CD4-positive, alpha-beta T cell (primary cell): Measurements from ENCODE around the gene ARHGAP6. TPM values are rescaled to one million over a fixed set of nuclear protein-coding genes. Genes with fewer than 3 reads are reported as not detected.

Experiments
- ATAC-seq: fragments of 200-7000 bp; cut with Tn5 transposase; one replicate; pipeline ENCODE4 v1.10.0; 2022; ENCODE audit warnings: mild to moderate bottlenecking; ENCODE audit not compliant: poor library complexity
- CTCF ChIA-PET: fragments of 350-600 bp; sonication (Branson Sonifier 250); formaldehyde crosslinking; loops from one replicate; lab custom pipeline; 2021; ENCODE audit warnings: antibody characterized with exemption, inconsistent platforms; lab: Charles Lee
- POLR2A ChIA-PET: fragments of 350-600 bp; sonication (Branson Sonifier 250); formaldehyde crosslinking; loops from one replicate; lab custom pipeline; 2021; ENCODE audit warnings: antibody characterized with exemption, inconsistent platforms; lab: Charles Lee
- DNase-seq, 14 experiments: peaks; one replicate each; pipeline ENCODE4 v3.0.0-alpha.2; 2013 to 2020; ENCODE audit warnings: mixed read lengths in 2 of 14
- H3K27ac ChIP-seq, 2 donors: one replicate each; pipeline versions ENCODE4 v1.5.1 to v1.7.0; 2013; ENCODE audit warnings: low read length in 2 of 2, low read depth in 1 of 2, mild to moderate bottlenecking in 1 of 2
- H3K27me3 ChIP-seq, 2 experiments: 1 replicate in 1 of 2; 2 replicates in 1 of 2; pipeline versions ENCODE4 v1.6.1 to v1.7.0; 2013; ENCODE audit warnings: low read length in 2 of 2, control low read depth in 1 of 2, mild to moderate bottlenecking in 1 of 2, moderate library complexity in 1 of 2; ENCODE audit not compliant: insufficient read depth in 2 of 2, control insufficient read depth in 1 of 2
- H3K36me3 ChIP-seq: one replicate; pipeline ENCODE4 v1.6.1; 2013; ENCODE audit warnings: low read length, control low read depth; ENCODE audit not compliant: insufficient read depth
- H3K4me1 ChIP-seq: one replicate; pipeline ENCODE4 v1.6.1; 2013; ENCODE audit warnings: low read length, control low read depth; ENCODE audit not compliant: insufficient read depth
- H3K4me3 ChIP-seq: one replicate; pipeline ENCODE4 v1.5.1; 2013; ENCODE audit warnings: mild to moderate bottlenecking, low read length, moderate library complexity
- H3K9me3 ChIP-seq, 2 experiments: 1 replicate in 1 of 2; 2 replicates in 1 of 2; pipeline versions ENCODE4 v1.6.1 to v1.7.0; 2013; ENCODE audit warnings: low read length in 2 of 2, mild to moderate bottlenecking in 2 of 2, control low read depth in 1 of 2, moderate library complexity in 1 of 2; ENCODE audit not compliant: control insufficient read depth in 1 of 2, insufficient read depth in 1 of 2
- H3K27ac Mint-ChIP-seq: one replicate; pipeline ENCODE4 v1.8.0; 2020; ENCODE audit warnings: mixed read lengths
- H3K27me3 Mint-ChIP-seq: one replicate; pipeline ENCODE4 v1.8.0; 2021; ENCODE audit warnings: mixed read lengths
- H3K36me3 Mint-ChIP-seq: one replicate; pipeline ENCODE4 v1.8.0; 2021; ENCODE audit warnings: low read depth, mixed read lengths
- H3K4me1 Mint-ChIP-seq: one replicate; pipeline ENCODE4 v1.8.0; 2021; ENCODE audit warnings: low read depth, mixed read lengths
- H3K4me3 Mint-ChIP-seq: one replicate; pipeline ENCODE4 v1.8.0; 2020; ENCODE audit warnings: mild to moderate bottlenecking, mixed read lengths
- H3K9me3 Mint-ChIP-seq: one replicate; pipeline ENCODE4 v1.8.0; 2020; ENCODE audit warnings: mixed read lengths
- intact Hi-C, 2 experiments: fragments of 100-400 bp; cut with DNase I in 1 of 2; cut with micrococcal nuclease in 1 of 2; formaldehyde crosslinking; loops; one replicate each; pipeline versions ENCODE4 v1.15.1 to v1.9.0; 2023 to 2025; cut with DNase I, micrococcal nuclease
- total RNA-seq, 174 experiments: library from RNA in 2 of 174; stranded (reverse) in 2 of 174; gene quantifications; one replicate each; pipeline ENCODE4 v1.2.3 and lab custom pipeline; 2021 to 2026
- TF ChIP-seq, protein P1 (sequence below): fragments of 200-600 bp; IDR thresholded peaks from one replicate; pipeline ENCODE4 v1.8.0; 2022; ENCODE audit warnings: antibody characterized with exemption, mild to moderate bottlenecking

ARHGAP6 gene
- total RNA-seq, 2 experiments from 2014 or later, result not detected

DNA sequence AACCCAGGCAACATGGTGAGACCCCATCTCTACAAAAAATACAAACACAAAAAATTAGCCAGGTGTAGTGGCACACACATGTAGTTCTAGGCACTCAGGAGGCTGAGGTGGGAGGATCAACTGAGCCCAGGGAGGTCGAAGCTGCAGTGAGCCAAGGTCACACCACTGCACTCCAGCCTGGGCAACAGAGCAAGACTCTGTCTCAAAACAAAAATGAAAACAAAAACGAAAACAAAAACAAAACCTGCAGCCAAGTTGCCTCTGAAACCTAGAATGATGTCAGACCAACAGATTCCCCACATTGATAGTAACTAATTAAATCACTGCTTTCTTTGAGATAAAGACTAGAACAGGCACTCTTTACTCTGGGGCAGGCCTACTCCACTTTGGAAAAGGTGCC lies 268.0 kb downstream of the ARHGAP6 start:
- Mint-ChIP-seq H3K36me3 (no peaks in the 10 kb centered on the region), H3K27ac (no peak overlapping the region), H3K4me1 (no peaks in the 10 kb centered on the region), H3K27me3 (no peaks in the 10 kb centered on the region), H3K4me3 (no peak overlapping the region), H3K9me3 (no peaks in the 10 kb centered on the region)
- H3K4me1 ChIP-seq, result no peaks in the 10 kb centered on the region
- POLR2A ChIA-PET, result no interaction called here
- CTCF ChIA-PET, result no interaction called here
- TF ChIP-seq, protein P1, sequence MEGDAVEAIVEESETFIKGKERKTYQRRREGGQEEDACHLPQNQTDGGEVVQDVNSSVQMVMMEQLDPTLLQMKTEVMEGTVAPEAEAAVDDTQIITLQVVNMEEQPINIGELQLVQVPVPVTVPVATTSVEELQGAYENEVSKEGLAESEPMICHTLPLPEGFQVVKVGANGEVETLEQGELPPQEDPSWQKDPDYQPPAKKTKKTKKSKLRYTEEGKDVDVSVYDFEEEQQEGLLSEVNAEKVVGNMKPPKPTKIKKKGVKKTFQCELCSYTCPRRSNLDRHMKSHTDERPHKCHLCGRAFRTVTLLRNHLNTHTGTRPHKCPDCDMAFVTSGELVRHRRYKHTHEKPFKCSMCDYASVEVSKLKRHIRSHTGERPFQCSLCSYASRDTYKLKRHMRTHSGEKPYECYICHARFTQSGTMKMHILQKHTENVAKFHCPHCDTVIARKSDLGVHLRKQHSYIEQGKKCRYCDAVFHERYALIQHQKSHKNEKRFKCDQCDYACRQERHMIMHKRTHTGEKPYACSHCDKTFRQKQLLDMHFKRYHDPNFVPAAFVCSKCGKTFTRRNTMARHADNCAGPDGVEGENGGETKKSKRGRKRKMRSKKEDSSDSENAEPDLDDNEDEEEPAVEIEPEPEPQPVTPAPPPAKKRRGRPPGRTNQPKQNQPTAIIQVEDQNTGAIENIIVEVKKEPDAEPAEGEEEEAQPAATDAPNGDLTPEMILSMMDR, result no peak
- H3K9me3 ChIP-seq, result no peaks in the 10 kb centered on the region
- H3K4me3 ChIP-seq, result no peak overlapping the region
- intact Hi-C loops, result no loop called here
- no peaks in the 10 kb centered on the region for H3K36me3 ChIP-seq
- DNase-seq (no peak), ATAC-seq (no peak)
- H3K27ac ChIP-seq, result no peak overlapping the region
- H3K27me3 ChIP-seq, result no peaks in the 10 kb centered on the region

DNA sequence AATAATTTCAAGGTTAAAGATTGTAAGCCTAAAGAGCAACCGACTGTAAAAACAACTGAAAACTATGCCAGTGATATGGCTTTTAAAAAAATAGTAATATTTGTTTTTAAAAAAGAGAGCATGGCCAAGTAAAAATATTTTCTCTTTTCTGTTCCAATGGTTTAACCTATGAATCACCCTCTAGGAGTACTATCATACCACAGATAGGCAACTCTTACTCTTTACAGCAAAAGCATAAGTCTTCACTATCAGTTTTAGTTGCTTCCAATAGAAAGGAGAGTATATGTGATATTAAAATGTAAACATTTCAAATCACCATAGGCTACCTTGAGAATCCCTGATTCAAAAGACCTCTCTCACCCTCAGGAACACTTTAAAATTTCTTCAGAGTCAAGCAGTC lies 269.9 kb downstream of the ARHGAP6 start:
- Histone ChIP-seq H3K4me3 (no peak overlapping the region), H3K27ac (no peak overlapping the region), H3K9me3 (no peaks in the 10 kb centered on the region), H3K27me3 (no peaks in the 10 kb centered on the region), H3K36me3 (no peaks in the 10 kb centered on the region), H3K4me1 (no peaks in the 10 kb centered on the region)
- DNase-seq (no peak), ATAC-seq (no peak)
- Mint-ChIP-seq H3K27ac (no peak overlapping the region), H3K27me3 (no peaks in the 10 kb centered on the region), H3K9me3 (no peaks in the 10 kb centered on the region), H3K36me3 (no peaks in the 10 kb centered on the region), H3K4me3 (no peak overlapping the region), H3K4me1 (no peaks in the 10 kb centered on the region)
- ChIA-PET CTCF (no interaction called here), POLR2A (no interaction called here)
- TF ChIP-seq, protein P1, result no peak
- intact Hi-C loops, result no loop called here

DNA sequence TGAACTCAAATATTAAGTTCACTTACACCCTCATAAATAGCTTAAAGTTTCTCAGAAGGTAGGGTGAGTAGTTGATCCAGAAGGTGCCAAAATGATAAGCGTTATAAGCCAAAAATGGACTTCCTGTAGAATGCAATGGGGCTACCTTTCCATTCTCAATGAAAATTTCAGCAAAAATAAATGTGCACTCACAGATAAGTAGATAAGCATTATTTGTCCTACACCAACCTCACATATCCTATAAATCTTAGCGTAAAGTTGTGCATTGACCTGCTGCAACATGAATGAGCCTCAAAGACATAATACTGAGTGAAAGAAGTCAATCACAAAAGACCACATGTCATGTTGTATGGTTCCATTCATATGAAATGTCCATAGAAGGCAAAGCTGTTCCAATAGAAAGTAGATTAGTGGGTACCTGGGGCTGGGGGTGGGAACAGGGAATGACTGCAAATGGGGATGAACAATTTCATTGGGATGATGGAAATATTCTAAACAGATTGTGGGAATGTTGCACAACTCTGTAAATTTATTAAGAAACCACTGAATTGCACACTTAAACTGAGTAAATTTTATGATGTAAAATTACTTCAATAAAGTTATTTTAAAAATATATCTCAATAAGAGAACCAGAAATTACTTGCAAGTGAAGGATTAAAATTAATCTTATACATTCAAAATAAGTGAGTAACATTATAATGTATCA lies 271.6 kb downstream of the ARHGAP6 start:
- no peak overlapping the region for H3K27ac Mint-ChIP-seq
- no peak overlapping the region for H3K4me3 Mint-ChIP-seq
- intact Hi-C loops, result no loop called here

More for the DNA sequence above, 271.6 kb downstream of the ARHGAP6 start:
- Mint-ChIP-seq H3K36me3 (no peaks in the 10 kb centered on the region), H3K9me3 (no peaks in the 10 kb centered on the region), H3K27me3 (no peaks in the 10 kb centered on the region), H3K4me1 (no peaks in the 10 kb centered on the region)
- ChIA-PET POLR2A (no interaction called here), CTCF (no interaction called here)
- TF ChIP-seq, protein P1, result no peak
- no peak overlapping the region for H3K4me3 ChIP-seq
- no peak overlapping the region for H3K27ac ChIP-seq
- no peaks in the 10 kb centered on the region for H3K4me1 ChIP-seq
- no peaks in the 10 kb centered on the region for H3K9me3 ChIP-seq
- DNase-seq (no peak), ATAC-seq (no peak)
- H3K27me3 ChIP-seq, result no peaks in the 10 kb centered on the region
- H3K36me3 ChIP-seq, result no peaks in the 10 kb centered on the region
